Measurements from ENCODE around the gene AFF3.

DNA sequence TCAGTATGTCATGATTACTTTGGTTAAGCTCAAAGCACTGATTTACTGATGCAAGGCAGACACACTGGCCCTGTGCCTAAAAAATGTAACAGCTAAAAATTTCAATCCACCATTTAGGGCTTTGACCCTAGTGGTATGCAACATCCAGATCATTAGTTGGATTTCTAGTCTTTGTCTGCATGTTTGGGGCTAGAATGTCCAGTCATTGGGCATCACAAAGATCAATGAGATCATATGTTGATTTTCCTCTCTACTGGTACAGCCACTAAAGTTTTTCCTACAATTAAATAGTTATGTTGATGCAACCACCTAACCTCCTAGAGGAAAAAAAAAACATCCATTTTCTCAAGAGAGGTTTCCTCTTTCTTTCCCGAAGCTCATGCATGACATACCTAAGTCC is 599.1 kb downstream of the AFF3 start:
- TF ChIP-seq, protein P1, sequence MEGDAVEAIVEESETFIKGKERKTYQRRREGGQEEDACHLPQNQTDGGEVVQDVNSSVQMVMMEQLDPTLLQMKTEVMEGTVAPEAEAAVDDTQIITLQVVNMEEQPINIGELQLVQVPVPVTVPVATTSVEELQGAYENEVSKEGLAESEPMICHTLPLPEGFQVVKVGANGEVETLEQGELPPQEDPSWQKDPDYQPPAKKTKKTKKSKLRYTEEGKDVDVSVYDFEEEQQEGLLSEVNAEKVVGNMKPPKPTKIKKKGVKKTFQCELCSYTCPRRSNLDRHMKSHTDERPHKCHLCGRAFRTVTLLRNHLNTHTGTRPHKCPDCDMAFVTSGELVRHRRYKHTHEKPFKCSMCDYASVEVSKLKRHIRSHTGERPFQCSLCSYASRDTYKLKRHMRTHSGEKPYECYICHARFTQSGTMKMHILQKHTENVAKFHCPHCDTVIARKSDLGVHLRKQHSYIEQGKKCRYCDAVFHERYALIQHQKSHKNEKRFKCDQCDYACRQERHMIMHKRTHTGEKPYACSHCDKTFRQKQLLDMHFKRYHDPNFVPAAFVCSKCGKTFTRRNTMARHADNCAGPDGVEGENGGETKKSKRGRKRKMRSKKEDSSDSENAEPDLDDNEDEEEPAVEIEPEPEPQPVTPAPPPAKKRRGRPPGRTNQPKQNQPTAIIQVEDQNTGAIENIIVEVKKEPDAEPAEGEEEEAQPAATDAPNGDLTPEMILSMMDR (IDR thresholded peaks at IDR 0.05; ENCODE audit: low read depth, low read length, missing input control): no peak
- TF ChIP-seq, protein P2, sequence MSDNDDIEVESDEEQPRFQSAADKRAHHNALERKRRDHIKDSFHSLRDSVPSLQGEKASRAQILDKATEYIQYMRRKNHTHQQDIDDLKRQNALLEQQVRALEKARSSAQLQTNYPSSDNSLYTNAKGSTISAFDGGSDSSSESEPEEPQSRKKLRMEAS (IDR thresholded peaks at IDR 0.05): no peak
- no peak for TF ChIP-seq SP1 (IDR thresholded peaks at IDR 0.05)

Data from liver (tissue), 3 donors.